Effector memory CD4-positive, alpha-beta T cell (primary cell): ENCODE results near the gene COL15A1.
"Not testable (repeated sequence)": the region's sequence is repeated elsewhere in the genome, so short reads cannot be mapped to it uniquely, and the experiment has no call there.

Source experiments
- DNase-seq, 3 donors: peaks; one replicate each; pipeline ENCODE4 v3.0.0-alpha.2; 2020
- H3K27ac ChIP-seq: 2 replicates; pipeline ENCODE4 v1.7.0; 2013; ENCODE audit warnings: mild to moderate bottlenecking, low read length, moderate library complexity; ENCODE audit not compliant: insufficient read depth, poor library complexity, severe bottlenecking
- H3K27me3 ChIP-seq: replicated peaks from 2 replicates; pipeline ENCODE4 v1.7.0; 2013; ENCODE audit warnings: mild to moderate bottlenecking, low read length; ENCODE audit not compliant: insufficient read depth, control insufficient read depth, poor library complexity, severe bottlenecking
- H3K36me3 ChIP-seq: 2 replicates; pipeline ENCODE4 v1.7.0; 2013; ENCODE audit warnings: mild to moderate bottlenecking, low read length, moderate library complexity; ENCODE audit not compliant: control insufficient read depth, insufficient read depth
- H3K4me1 ChIP-seq: 2 replicates; pipeline ENCODE4 v1.7.0; 2013; ENCODE audit warnings: low read length, mild to moderate bottlenecking; ENCODE audit not compliant: control insufficient read depth, insufficient read depth, poor library complexity, severe bottlenecking
- H3K4me3 ChIP-seq: 2 replicates; pipeline ENCODE4 v1.7.0; 2013; ENCODE audit warnings: low read length, low read depth, mild to moderate bottlenecking; ENCODE audit not compliant: insufficient read depth, poor library complexity, severe bottlenecking
- H3K9me3 ChIP-seq: 2 replicates; pipeline ENCODE4 v1.7.0; 2013; ENCODE audit warnings: mild to moderate bottlenecking, low read length, moderate library complexity; ENCODE audit not compliant: control insufficient read depth
- total RNA-seq, 3 donors: gene quantifications; one replicate each; lab custom pipeline; 2026; lab: John Stamatoyannopoulos, UW

The COL15A1 gene
- 0 to 0.09 (median 0) reads per million in 3 donors for total RNA-seq

DNA sequence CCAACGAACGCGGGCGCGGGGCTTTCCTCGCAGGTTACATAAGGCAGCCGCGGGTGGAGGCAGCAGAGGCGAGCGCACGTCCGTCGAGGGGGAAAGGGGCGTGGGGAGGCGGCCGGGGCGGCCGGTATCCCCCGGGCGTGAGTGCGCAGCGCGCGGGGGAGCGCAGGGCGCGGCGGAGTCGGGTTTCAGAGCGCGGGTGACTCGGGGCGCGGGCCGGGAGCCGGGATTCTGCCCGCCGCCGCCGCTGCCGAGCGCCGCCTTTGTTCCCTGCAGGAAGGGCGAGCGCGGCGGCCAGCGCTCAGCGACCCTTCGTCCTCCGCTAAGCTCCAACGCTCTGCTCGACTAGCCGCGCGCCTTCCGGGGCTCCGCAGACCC, at the start of gene COL15A1:
COL15A1 (plus strand) TSS at position 226 of the 375 bp plus-strand sequence. CDS start 155 bp downstream, outside the sequence.
- Histone ChIP-seq H3K4me1 (no peaks in the 10 kb centered on the region), H3K27me3 (peaks cover 11% of the 10 kb centered on the region), H3K36me3 (no peaks in the 10 kb centered on the region), H3K9me3 (no peaks in the 10 kb centered on the region), H3K27ac (no peak within 1 kb of the TSS), H3K4me3 (no peak within 1 kb of the TSS)
- no peak for DNase-seq

GRCh38 chr9:98894171-98894570, 49.5 kb upstream of the COL15A1 start:
- no peaks in the 10 kb centered on the region for H3K4me1 ChIP-seq
- H3K36me3 ChIP-seq, result no peaks in the 10 kb centered on the region
- no peaks in the 10 kb centered on the region for H3K27me3 ChIP-seq
- no peak overlapping the region for H3K27ac ChIP-seq
- no peaks in the 10 kb centered on the region for H3K9me3 ChIP-seq
- no peak for DNase-seq
- no peak overlapping the region for H3K4me3 ChIP-seq

DNA sequence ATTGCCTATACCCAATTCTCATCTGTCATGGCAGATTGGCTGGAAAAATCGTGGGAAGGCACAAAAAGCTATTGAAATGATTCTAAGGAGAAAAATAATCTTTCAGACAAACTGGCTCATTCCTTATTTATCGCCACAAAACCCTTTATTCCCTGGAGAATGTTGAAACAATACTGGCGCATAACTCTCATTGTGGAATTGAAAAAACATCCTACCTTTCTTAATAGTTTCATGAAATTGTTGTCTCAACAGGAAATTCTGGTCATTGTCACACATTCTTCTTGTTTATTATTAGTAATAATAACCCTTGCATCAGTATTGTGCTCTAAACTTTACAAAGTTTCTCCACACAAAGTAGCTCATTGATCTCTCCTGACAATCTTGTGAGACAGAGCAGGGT, 48.9 kb upstream of the COL15A1 start:
- no peak for DNase-seq
- H3K4me3 ChIP-seq, result no peak overlapping the region

DNA sequence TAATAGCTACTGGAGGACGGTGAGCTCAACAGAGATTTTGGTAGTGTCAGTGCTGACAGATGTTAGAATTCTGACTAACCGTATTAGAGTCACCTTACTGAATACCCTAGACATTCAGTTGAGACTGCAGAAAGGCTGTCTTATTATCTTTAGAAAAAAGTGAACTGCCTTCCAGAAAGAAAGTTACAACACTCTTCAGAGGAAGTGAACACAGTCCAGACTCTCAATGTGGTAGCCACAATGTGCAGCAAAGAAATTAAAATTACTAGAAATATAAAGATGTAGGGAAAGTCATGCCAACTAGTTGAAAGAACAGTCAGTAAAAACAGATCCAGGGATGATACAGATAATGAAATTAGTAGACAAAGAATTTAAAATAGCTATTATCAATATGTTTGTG, 47.1 kb upstream of the COL15A1 start:
- H3K9me3 ChIP-seq, result no peaks in the 10 kb centered on the region
- H3K4me1 ChIP-seq, result no peaks in the 10 kb centered on the region
- DNase-seq, result no peak

More for the DNA sequence above, 48.9 kb upstream of the COL15A1 start:
- no peaks in the 10 kb centered on the region for H3K36me3 ChIP-seq
- H3K27ac ChIP-seq, result no peak overlapping the region
- no peaks in the 10 kb centered on the region for H3K9me3 ChIP-seq
- H3K27me3 ChIP-seq, result no peaks in the 10 kb centered on the region
- H3K4me1 ChIP-seq, result no peaks in the 10 kb centered on the region

GRCh38 chr9:98897745-98898144, 46.0 kb upstream of the COL15A1 start:
- H3K4me1 ChIP-seq, result no peaks in the 10 kb centered on the region
- DNase-seq, result no peak
- no peak overlapping the region for H3K27ac ChIP-seq
- H3K36me3 ChIP-seq, result no peaks in the 10 kb centered on the region
- H3K9me3 ChIP-seq, result no peaks in the 10 kb centered on the region
- H3K27me3 ChIP-seq, result no peaks in the 10 kb centered on the region
- no peak overlapping the region for H3K4me3 ChIP-seq

More for the DNA sequence above, 47.1 kb upstream of the COL15A1 start:
- H3K27me3 ChIP-seq, result no peaks in the 10 kb centered on the region
- no peaks in the 10 kb centered on the region for H3K36me3 ChIP-seq
- H3K27ac ChIP-seq, result no peak overlapping the region
- no peak overlapping the region for H3K4me3 ChIP-seq

DNA sequence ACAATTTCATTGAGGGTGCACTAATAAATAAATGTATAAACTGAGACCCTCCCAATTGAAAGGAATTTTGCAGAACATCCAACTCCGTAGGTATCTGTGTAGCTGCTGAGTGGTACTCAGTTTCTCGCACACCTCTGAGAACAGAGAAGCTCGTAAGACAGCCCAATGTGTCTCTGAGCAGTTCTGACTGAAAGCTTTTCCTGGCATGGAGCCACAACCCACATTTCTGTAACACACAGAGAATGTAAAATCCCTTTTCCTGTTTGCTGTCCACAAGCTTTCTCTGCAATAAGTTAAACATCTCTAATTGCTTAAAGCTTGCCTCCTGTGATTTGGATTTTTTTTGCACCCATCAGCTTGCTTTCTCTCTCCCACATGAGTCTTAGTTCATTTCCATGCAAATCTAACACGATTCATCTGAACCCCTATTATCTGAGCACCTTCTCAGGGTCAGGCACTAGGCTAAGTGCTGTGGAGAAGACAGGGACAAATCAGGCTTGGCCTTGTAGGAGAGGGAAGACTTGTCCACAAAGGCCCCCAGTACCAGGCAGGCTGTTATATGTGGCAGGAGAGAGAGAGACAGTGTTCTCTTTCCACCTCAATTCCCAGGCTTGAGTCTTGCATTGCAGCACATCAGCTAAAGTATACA, 44.2 kb upstream of the COL15A1 start:
- no peak for DNase-seq
- Histone ChIP-seq H3K4me3 (no peak overlapping the region), H3K9me3 (no peaks in the 10 kb centered on the region), H3K27ac (no peak overlapping the region), H3K27me3 (no peaks in the 10 kb centered on the region), H3K4me1 (no peaks in the 10 kb centered on the region), H3K36me3 (no peaks in the 10 kb centered on the region)

GRCh38 chr9:98900244-98900643, 43.5 kb upstream of the COL15A1 start:
- Histone ChIP-seq H3K36me3 (no peaks in the 10 kb centered on the region), H3K27me3 (no peaks in the 10 kb centered on the region), H3K9me3 (no peaks in the 10 kb centered on the region), H3K4me1 (no peaks in the 10 kb centered on the region), H3K27ac (no peak overlapping the region), H3K4me3 (no peak overlapping the region)
- no peak for DNase-seq

DNA sequence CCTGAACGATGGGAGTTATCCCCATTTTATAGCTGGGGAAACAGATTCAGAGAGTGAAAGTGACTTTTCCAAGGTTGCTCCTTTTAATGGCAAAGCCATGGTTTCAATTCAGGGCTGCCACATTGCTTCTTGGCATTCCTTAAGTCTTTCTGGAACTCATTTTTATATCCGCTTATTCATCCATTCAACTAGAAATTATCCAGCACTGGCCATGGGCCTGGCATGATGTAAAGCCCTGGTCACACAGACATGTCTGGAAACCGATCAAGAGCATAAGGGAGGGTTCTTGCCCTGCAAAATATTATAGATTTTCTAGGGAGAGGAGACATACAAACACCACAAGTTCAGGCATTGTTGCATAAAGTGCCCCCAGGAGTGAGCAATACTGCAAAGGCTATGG, 43.0 kb upstream of the COL15A1 start:
- H3K4me3 ChIP-seq, result no peak overlapping the region
- DNase-seq, result no peak
- H3K27ac ChIP-seq, result no peak overlapping the region
- H3K27me3 ChIP-seq, result no peaks in the 10 kb centered on the region
- H3K36me3 ChIP-seq, result no peaks in the 10 kb centered on the region
- no peaks in the 10 kb centered on the region for H3K4me1 ChIP-seq
- H3K9me3 ChIP-seq, result no peaks in the 10 kb centered on the region

DNA sequence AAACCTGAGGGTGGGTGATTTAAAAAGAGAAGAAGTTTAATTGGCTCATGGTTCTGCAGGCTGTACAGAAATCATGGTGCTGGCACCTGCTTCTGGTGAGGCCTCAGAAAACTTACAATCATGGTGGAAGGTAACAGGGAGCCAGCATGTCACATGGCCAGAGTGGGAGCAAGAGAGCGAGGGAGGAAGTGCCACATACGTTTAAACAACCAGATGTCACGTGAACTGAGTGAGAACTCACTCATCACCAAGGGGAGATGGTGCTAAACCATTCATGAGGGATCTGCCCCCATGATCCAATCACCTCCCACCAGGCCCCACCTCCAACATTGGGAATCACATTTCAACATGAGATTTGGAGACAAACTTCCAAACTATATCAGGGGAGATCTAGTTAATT, 41.9 kb upstream of the COL15A1 start:
- not testable (repeated sequence) for H3K9me3 ChIP-seq, H3K36me3 ChIP-seq, H3K27ac ChIP-seq, DNase-seq, H3K4me1 ChIP-seq, H3K4me3 ChIP-seq, H3K27me3 ChIP-seq

DNA sequence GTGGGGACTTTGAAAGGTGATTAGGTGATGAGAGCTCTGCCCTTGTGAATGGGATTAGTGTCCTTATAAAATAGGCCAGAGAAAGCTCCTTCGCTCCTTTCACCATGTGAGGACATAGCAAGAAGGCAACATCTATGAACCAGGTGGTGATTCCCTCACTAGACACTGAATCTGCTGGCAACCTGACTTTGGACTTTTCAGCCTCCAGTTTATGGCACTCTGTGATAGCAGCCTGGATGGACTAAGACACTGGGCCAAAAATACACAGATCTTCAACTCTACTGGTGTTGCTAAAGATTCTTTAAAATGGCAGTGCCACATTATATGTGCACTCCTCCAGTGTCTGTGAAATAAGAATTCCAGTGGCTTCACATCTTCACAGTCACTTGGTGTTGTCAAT, 41.2 kb upstream of the COL15A1 start:
- no peak for DNase-seq
- Histone ChIP-seq H3K27me3 (no peaks in the 10 kb centered on the region), H3K36me3 (no peaks in the 10 kb centered on the region), H3K4me1 (no peaks in the 10 kb centered on the region), H3K4me3 (no peak overlapping the region), H3K9me3 (no peaks in the 10 kb centered on the region), H3K27ac (no peak overlapping the region)
